ENCODE data around the gene NPLOC4. TPM values are rescaled to one million over a fixed set of nuclear protein-coding genes. Genes with fewer than 3 reads are reported as not detected.
A peak's percentile ranks its signal among the peaks of the same experiment; 100 is the strongest.

Gene NPLOC4
- total and polyA plus RNA-seq, 2 of the 13 experiments (the other 11 are each of a cell fraction or from before 2014, with no cell fraction given): 57.0 to 97.0 TPM

GRCh38 chr17:81522491-81523401 is 114.2 kb downstream of the NPLOC4 start (continued):
- no peak for TF ChIP-seq TEF (CRISPR knock-in tag; IDR thresholded peaks at IDR 0.05)
- TF ChIP-seq ZNF280D (CRISPR knock-in tag; IDR thresholded peaks at IDR 0.05): 0 out of 2 replicates have a peak, but pooled peaks have one; percentile 49
- peak; percentile 64 for TF ChIP-seq XRCC5 (optimal IDR thresholded peaks at IDR 0.05; ENCODE audit: low read length)
- TF ChIP-seq RAD21 (CRISPR knock-in tag; IDR thresholded peaks at IDR 0.05): peak; percentile 43; the same call in 1 of the 2 replicates
- TF ChIP-seq EZH2 (conservative IDR thresholded peaks at IDR 0.05; ENCODE audit: low read depth, low read length): no peak
- TF ChIP-seq CREB1 (IDR thresholded peaks at IDR 0.05): no peak
- TF ChIP-seq CREB1 (CRISPR knock-in tag; IDR thresholded peaks at IDR 0.05): no peak
- TF ChIP-seq BCL6 (CRISPR knock-in tag; IDR thresholded peaks at IDR 0.05): no peak
- TF ChIP-seq ZBTB8A (CRISPR knock-in tag; IDR thresholded peaks at IDR 0.05; ENCODE audit: borderline replicate concordance, low read depth): no peak
- TF ChIP-seq ZNF740 (CRISPR knock-in tag; IDR thresholded peaks at IDR 0.05): no peak
- no peak for TF ChIP-seq MYPOP (CRISPR knock-in tag; IDR thresholded peaks at IDR 0.05)
- TF ChIP-seq SUZ12 (IDR thresholded peaks at IDR 0.05; ENCODE audit: low read depth, low read length): no peak
- TF ChIP-seq MIER2 (CRISPR knock-in tag; IDR thresholded peaks at IDR 0.05): no peak
- peak; percentile 61; the same call in 1 of the 2 replicates for TF ChIP-seq SMC3 (IDR thresholded peaks at IDR 0.05; ENCODE audit: low read length)

All from HepG2 (cell line).